Inferior parietal cortex (tissue), 1 donor: ENCODE measurements around the gene MCTP1.
A peak's percentile ranks its signal among the peaks of the same experiment; 100 is the strongest.
"Not testable (repeated sequence)": the region's sequence is repeated elsewhere in the genome, so short reads cannot be mapped to it uniquely, and the experiment has no call there.

Experiments
- DNase-seq: peaks from one replicate; pipeline ENCODE4 v3.0.0-alpha.2; 2016; ENCODE audit errors: extremely low spot score

Gene MCTP1

DNA sequence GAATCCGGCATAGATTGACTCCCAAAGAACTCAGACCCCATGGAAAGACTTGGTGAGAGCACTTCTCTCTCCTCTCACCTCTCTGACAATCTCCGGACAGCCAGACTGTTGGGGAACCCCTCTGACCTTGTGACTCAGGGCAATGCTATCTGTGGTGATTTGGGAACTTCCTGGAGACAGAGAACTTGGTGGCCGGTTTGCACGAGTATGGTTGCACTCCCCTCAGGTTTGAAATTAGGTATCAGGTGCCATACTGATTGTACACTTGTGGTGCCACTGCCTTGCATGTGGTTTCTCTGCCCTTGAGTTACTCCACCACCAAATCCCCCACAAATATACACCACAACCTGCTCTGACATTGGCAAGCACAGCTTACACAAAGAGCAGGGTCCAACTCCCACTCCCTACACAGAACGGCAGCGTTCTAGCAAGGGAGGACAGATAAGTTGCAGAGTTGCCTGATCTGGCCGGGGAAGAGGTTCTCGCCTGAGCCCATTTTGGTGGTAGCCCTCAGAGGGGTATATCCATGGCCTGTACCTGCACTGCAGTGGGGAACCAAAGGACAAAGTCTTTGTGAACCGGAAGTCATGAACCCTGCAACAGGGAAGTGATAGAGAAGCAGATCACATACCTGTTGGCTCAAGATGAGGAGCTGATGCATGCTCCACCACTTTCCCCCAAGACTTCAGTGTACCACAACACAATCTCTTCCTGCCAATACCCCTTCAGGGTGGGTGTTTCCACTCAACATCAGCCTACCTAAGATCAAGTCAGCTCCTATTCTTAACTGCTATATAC lies 255.1 kb downstream of the MCTP1 start:
- no peak for DNase-seq

DNA sequence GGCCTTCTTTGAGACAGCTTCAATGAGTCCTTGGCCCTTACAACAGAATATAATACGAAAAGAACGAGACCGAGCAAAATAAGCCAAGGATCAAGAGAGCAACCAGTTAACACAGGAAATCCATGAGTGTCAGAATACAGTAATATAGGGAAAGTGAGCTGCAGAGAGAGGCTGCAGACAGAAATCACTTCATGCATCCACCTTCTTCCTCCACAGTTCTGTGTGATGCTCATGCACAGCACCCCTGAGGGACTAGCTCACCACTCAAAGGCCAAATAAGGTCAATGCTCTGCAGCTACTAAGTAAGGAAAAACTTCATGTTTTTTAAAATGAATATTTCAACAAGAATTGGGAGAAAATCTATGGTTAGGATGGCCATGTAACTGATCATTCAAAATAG lies 257.1 kb downstream of the MCTP1 start:
- no peak for DNase-seq

DNA sequence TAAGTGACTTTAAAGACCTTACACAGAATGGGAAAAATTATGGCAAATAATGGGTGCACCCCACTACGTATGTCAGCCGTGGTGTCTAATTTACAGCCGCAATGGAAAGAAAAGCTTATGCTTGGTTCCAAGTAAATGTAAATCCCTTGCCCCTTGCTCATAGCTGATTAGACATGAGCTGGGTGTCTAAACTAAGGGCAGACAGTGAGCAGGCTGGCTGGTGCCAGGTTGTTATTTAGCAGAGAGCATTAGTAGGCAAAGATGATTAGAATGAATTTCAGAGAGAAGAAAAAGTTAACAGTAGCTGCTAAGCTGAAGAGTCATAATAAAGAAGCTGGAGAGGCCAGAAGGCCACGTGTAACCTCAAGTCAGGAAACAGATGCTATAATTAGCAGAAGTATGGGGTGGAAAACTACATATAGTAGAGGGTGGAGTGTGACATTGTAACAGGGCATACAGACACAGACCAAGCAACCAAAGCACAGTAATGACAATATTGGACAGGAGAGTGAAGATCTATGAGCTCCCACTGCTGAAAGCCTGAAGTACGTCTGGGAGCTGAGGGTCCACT lies 257.7 kb downstream of the MCTP1 start:
- no peak for DNase-seq

DNA sequence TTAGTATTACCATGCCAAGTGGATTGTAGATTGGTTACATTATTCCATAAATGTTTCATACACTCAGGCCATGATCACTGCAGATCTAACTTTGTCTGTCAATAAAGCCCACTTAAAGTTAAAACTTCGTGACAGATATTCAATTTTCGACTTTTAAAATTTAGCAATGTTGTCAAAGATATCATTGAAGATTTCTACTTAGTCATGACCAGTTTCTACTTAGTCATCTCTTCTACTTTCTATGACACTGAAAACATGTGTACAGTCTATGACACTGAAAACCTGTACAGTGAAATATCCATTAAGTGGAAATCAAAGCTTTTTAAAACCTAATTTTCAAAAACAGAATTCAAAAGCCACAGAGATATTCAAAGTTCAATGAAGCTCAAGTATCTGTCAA lies 258.2 kb downstream of the MCTP1 start:
- DNase-seq = no peak

DNA sequence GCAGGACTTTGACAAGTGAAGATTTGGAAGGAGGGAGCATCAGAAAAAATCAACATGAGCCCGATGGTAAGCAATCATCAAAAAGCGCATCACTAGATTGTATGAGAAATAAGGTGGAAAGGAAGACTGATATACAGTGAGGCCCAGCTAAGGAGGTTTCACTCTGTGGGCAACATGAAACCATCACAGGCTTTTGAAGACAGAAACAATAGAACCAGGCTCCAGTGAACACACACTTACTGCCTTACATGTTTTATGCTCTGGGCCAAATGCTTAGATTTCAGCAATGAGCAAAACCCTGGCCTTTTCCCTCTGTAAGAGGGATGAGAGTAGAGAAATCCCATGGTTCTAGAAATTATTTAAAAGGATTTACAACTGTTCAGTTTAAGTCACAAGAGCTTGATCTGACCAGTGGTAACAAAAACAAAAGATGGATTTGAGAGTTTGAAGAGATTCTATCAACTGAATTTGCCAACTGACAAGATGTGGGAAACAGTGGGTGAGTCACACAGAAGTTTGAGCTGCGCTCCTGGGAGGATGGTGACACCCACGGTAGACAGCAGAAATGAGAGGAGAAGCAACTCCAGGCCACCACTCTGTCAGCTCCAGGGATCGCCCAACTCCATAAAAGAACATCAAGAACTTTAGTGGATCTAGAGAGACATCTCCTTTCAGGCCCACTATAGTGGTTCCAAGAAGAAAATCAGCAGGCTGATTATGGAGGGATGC lies 261.8 kb downstream of the MCTP1 start:
- no peak for DNase-seq

DNA sequence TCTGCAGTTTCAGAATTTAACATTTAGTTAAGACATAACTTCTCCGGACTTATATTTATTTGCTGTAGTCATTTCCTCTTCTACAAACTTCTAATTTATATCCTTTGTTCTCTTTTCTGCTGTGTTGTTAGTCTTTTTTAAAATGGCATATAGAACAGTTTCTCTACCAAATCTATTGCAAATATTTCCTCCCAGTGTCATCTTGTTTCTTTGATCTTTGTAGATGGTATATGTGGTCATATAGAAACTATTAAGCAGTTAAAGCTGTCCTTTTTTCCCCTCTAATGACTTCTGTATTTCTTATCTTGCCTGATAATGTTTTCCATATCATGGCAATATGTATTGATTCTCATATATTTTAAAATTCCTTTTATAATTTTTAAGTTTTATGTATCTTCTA lies 264.5 kb downstream of the MCTP1 start:
- DNase-seq = no peak

DNA sequence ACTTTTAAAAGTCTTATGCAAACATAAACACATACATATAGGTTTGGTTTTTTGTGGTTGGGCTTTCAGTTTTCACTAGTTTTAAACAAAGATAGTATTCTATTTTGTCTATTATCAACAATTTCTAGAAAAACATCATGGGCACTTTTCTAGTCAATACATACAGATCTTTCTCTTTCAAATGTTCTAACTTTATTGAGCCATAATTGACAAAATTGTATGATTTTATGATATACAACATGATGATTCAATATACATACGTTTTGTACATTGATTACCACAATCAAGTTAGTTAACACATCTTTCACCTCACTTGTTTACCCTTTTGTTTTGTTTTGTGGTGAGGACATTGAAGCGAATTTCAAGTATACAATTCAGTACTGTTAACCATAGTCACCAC lies 265.9 kb downstream of the MCTP1 start:
- no peak for DNase-seq

DNA sequence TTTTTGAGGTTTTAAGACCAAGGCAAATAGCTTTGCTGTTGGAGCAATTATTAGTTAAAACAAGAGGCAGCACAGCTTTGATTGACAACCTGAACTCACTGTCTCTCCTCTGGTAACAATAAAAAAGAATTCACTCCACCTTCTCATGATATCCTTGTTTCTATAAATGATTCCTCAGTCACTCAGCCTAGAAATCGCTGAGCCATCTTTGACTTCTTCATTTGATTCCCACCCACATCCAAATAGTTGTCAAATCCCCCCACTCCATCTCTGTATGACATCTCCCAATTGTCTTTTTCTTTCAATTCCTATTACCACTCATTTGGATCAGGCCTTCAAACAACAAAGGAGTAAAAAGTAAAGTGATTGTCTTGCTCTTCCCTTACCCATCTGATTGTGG lies 266.4 kb downstream of the MCTP1 start:
- no peak for DNase-seq

GRCh38 chr5:95009812-95010211 lies 275.1 kb downstream of the MCTP1 start:
- no peak for DNase-seq

DNA sequence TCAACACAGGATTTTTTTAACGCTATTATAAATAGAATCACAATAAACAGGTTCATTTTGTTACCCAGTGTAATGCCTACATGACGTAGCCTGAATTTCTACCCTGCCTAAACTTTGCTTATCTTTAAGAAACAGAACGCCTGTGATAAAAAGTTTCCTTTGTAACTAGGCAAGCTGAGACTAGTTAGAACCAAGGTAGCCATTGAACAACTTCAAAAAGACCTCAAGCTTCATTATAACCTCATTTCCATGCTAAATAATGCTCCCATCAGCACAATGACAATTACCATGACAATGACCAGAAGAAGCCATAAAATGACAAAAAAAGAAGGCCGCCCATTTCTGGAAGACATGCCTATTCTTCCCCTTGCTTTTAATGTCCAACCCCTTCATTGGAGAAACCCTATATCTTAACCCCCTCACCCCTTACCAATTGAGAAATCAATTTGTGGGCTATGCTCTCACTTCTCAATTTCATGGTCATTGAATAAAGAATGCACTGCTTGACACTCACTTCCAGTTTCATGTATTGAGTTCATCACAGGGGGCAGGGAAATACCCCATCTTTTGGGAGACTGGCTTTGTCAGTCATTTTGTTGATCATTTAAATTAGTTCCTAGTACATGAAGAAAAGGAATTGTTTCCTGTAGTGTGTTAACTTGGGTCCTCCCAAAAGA lies 276.8 kb downstream of the MCTP1 start:
- DNase-seq = no peak

DNA sequence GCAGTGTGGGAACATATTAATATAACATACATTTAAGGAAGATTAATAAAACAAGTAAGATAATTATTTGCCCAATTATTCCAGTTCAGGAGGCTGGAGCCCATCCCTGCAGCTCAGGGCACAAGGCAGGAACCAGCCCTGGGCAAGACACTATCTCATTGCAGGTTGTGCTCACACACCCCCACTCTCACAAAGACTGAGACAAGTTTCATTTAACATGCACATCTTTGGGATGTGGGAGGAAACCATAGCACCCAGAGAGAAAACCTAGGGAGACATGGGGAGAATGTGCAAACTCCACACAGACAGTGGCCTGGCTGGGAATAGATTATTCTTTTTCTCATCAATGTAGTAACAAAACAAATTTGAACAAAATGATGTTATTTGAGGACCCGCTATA lies 279.1 kb downstream of the MCTP1 start:
- DNase-seq = no peak

DNA sequence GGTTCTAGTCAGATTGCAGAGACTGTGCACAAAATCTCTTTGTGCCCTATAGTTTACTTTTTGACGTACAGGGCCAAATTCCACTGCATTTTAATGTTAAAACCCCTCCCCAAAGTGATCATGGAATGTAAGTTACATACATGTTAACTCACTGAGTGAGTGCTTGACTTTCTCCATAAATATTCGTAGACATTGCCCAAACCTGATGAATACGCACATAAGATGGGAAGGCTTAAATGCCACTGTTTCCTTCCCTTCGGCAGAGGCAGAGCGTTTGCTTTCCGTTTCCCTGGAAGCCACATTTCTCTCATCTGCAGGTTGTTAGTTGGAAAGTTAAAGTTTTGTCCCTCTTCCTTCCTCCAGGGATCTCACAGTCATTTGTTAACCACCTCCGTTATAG lies 286.2 kb downstream of the MCTP1 start:
- no peak for DNase-seq

- DNase-seq = not testable (repeated sequence)
Measured at GRCh38 chr5:94994537-94994936, 290.4 kb downstream of the MCTP1 start.

DNA sequence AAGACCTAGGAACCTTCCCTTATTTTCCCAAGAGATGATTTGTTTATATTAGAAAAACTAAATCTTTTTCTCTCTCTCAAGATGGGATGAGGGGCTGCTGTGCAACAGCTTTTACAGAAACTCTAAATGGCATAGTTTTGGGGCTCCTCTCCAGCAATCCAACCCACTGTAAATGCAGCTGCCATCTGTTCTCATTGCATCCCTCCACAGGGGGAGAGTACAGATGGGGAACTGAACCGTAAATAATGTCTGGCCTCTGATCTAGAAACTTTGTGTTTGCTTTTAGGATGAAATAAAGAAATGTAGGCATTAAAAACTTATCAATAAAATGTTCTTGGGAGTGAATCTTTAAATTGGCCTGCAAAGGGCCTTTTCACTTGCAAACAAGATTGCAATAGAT lies 291.4 kb downstream of the MCTP1 start:
- DNase-seq = no peak

GRCh38 chr5:94992325-94992724 lies 292.6 kb downstream of the MCTP1 start:
- DNase-seq = no peak

DNA sequence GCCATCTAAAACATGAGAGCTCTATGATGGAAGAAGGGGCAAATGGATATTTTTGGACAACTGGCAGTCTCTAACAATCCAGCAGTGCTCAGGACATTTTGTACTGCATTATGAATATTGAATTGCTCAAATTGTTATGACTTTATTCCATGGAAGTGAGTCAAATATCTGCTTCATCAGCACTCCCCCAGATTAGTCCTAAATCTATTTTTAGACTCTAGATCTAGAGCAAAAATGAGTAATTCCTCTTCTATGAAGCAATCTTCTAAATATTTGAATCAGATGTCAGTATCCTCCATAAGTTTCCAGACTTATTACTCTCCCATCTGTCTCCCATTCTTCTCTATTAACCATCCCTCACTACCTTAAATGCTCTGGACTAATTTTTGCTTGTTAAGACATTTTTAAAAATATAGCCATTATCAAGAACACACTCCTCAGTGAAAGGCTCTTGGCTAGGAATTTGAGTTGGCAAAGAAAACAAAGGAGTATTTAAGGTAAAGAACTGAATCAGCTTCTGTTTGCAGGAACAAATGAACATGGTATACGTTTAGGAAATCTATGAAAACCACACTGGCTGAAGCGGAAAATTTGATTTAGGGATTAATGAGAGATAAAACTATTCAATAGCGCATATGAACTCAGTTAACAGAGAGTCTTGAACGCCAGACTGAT lies 300.9 kb downstream of the MCTP1 start:
- DNase-seq = no peak

GRCh38 chr5:94977437-94977836 lies 307.5 kb downstream of the MCTP1 start:
- DNase-seq = no peak

GRCh38 chr5:94976853-94977252 lies 308.0 kb downstream of the MCTP1 start:
- DNase-seq = no peak

GRCh38 chr5:94972268-94972667 lies 312.6 kb downstream of the MCTP1 start:
- DNase-seq = no peak

DNA sequence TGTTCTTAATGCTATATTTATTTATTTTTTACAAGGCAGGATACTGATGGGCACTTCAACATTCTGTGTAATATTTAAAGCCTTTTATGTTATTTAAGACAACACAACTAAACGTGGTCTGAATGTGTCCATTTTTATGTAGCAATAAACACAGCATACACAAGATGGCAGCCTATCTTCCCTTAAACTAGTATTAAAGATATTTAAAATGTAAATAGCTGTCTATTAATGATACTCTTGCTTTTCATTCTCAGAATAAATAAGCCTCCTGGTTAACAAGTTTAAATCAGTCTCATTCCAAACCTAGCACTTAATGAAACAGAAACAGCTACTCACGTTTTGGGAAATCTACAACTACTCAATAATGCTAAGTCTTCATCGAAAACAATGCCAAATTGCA lies 315.7 kb downstream of the MCTP1 start:
- DNase-seq = peak; percentile 32

GRCh38 chr5:94968507-94969095 lies 316.3 kb downstream of the MCTP1 start:
- DNase-seq = peak; percentile 83

DNA sequence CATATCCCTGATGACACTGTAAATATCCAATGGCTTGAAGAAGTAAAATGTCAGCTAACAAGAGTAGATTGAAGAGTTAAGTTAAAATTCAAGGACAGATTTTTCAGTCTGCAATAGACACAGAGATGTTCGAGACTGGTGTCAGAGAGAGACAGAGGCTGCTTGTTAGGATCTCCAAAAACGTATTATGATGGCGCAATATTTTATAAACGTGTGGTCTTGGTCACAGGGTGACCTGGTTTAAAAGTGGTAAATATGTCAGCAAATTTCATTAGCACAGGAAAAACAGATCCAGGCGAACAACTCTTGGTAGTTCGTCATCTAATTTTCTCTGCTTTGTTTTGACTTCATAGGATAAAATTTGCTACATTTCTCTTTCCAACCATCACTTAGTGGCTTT lies 317.4 kb downstream of the MCTP1 start:
- DNase-seq = no peak
